CD4-positive, alpha-beta memory T cell (primary cell): ENCODE data around the gene KDM4C. TPM values are rescaled to one million over a fixed set of nuclear protein-coding genes. Genes with fewer than 3 reads are reported as not detected.

ENCODE experiments used
- CTCF ChIA-PET: fragments of 350-600 bp; sonication (Branson Sonifier 250); formaldehyde crosslinking; loops from one replicate; lab custom pipeline; 2021; ENCODE audit warnings: inconsistent platforms; ENCODE audit not compliant: partially characterized antibody; lab: Charles Lee
- POLR2A ChIA-PET: fragments of 350-600 bp; sonication (Branson Sonifier 250); formaldehyde crosslinking; loops from one replicate; lab custom pipeline; 2021; ENCODE audit not compliant: partially characterized antibody; lab: Charles Lee
- DNase-seq, 5 donors: peaks; one replicate each; pipeline versions ENCODE4 v3.0.0 to v3.0.0-alpha.2; 2020 to 2022; ENCODE audit warnings: mixed read lengths in 1 of 5
- H3K27ac ChIP-seq: one replicate; pipeline ENCODE4 v1.7.0; 2013; ENCODE audit warnings: low read depth, low read length
- H3K27me3 ChIP-seq: 2 replicates; pipeline ENCODE4 v1.7.0; 2013; ENCODE audit warnings: mild to moderate bottlenecking, low read length, moderate library complexity; ENCODE audit not compliant: insufficient read depth
- H3K36me3 ChIP-seq: 2 replicates; pipeline ENCODE4 v1.7.0; 2013; ENCODE audit warnings: mild to moderate bottlenecking, low read length, moderate library complexity; ENCODE audit not compliant: insufficient read depth
- H3K4me1 ChIP-seq: 2 replicates; pipeline ENCODE4 v1.7.0; 2013; ENCODE audit warnings: mild to moderate bottlenecking, low read length, moderate library complexity; ENCODE audit not compliant: insufficient read depth
- H3K4me3 ChIP-seq, 2 donors: one replicate each; pipeline ENCODE4 v1.7.0; 2013; ENCODE audit warnings: low read length in 2 of 2, mild to moderate bottlenecking in 1 of 2
- H3K9me3 ChIP-seq, 2 donors: one replicate each; pipeline ENCODE4 v1.7.0; 2013; ENCODE audit warnings: low read length in 2 of 2, control low read depth in 1 of 2; ENCODE audit not compliant: control insufficient read depth in 1 of 2
- H3K27ac Mint-ChIP-seq, 7 donors: one replicate each; pipeline ENCODE4 v1.8.0; 2020 to 2021; ENCODE audit warnings: mixed read lengths in 7 of 7, mild to moderate bottlenecking in 6 of 7, inconsistent platforms in 3 of 7, moderate library complexity in 3 of 7
- H3K27me3 Mint-ChIP-seq, 2 donors: one replicate each; pipeline ENCODE4 v1.8.0; 2020 to 2021; ENCODE audit warnings: mixed read lengths in 2 of 2
- H3K36me3 Mint-ChIP-seq, 2 donors: one replicate each; pipeline ENCODE4 v1.8.0; 2020 to 2021; ENCODE audit warnings: mixed read lengths in 2 of 2, inconsistent platforms in 1 of 2, mild to moderate bottlenecking in 1 of 2
- H3K4me1 Mint-ChIP-seq, 4 donors: one replicate each; pipeline ENCODE4 v1.8.0; 2020 to 2021; ENCODE audit warnings: mixed read lengths in 4 of 4, mild to moderate bottlenecking in 1 of 4
- H3K4me3 Mint-ChIP-seq, 8 donors: one replicate each; pipeline ENCODE4 v1.8.0; 2020 to 2021; ENCODE audit warnings: mixed read lengths in 8 of 8, mild to moderate bottlenecking in 7 of 8, moderate library complexity in 6 of 8, inconsistent platforms in 3 of 8
- H3K9me3 Mint-ChIP-seq, 8 donors: one replicate each; pipeline ENCODE4 v1.8.0; 2020 to 2021; ENCODE audit warnings: mixed read lengths in 8 of 8, mild to moderate bottlenecking in 5 of 8, inconsistent platforms in 3 of 8, moderate library complexity in 1 of 8
- intact Hi-C: fragments of 100-400 bp; cut with micrococcal nuclease; formaldehyde crosslinking; loops from one replicate; pipeline ENCODE4 v1.15.1; 2023
- polyA plus RNA-seq, 2 donors: library from polyadenylated mRNA; unstranded; fragments of 300-500 nt; fragmentation: Illumina TruSeq; gene quantifications; one replicate each; pipeline ENCODE4 v1.2.3, GENCODE V29; 2021
- total RNA-seq, 2 experiments: library from RNA; stranded (reverse); gene quantifications; one replicate each; pipeline ENCODE4 v1.2.3, GENCODE V29; 2021

Gene KDM4C
- total and polyA plus RNA-seq, 4 experiments from 2014 or later: 36.3 to 90.7 (median 58.8) TPM

- Histone ChIP-seq H3K27me3 (no peaks in the 10 kb centered on the region), H3K27ac (no peak overlapping the region), H3K4me3 (no peak overlapping the region), H3K4me1 (no peaks in the 10 kb centered on the region), H3K9me3 (no peaks in the 10 kb centered on the region), H3K36me3 (peaks cover 3% of the 10 kb centered on the region)
- no peaks in the 10 kb centered on the region for H3K27me3 Mint-ChIP-seq
- no peak overlapping the region for H3K27ac Mint-ChIP-seq
- no peak overlapping the region for H3K4me3 Mint-ChIP-seq
- H3K4me1 Mint-ChIP-seq: peaks cover 0 to 6% (median 0%) of the 10 kb centered on the region in 4 donors
- CTCF ChIA-PET: no interaction called here
- intact Hi-C loops: no loop called here
- peaks cover 0 to 16% (median 8%) of the 10 kb centered on the region in 8 donors for H3K9me3 Mint-ChIP-seq
- H3K36me3 Mint-ChIP-seq: peaks cover 63 to 77% of the 10 kb centered on the region in 2 donors
- POLR2A ChIA-PET: no interaction called here
- DNase-seq: no peak
Measured at GRCh38 chr9:7097785-7098752, 340.3 kb downstream of the KDM4C start.

GRCh38 chr9:7103367-7103766 is 345.6 kb downstream of the KDM4C start:
- H3K27ac Mint-ChIP-seq: no peak overlapping the region
- no peak overlapping the region for H3K4me3 ChIP-seq
- peaks cover 0 to 12% (median 8%) of the 10 kb centered on the region in 8 donors for H3K9me3 Mint-ChIP-seq
- no peaks in the 10 kb centered on the region for H3K4me1 ChIP-seq
- no peaks in the 10 kb centered on the region for H3K27me3 ChIP-seq
- peaks cover 69 to 74% of the 10 kb centered on the region in 2 donors for H3K36me3 Mint-ChIP-seq
- CTCF ChIA-PET: no interaction called here
- no peaks in the 10 kb centered on the region for H3K27me3 Mint-ChIP-seq
- H3K27ac ChIP-seq: no peak overlapping the region
- peaks cover 21% of the 10 kb centered on the region for H3K36me3 ChIP-seq
- POLR2A ChIA-PET: no interaction called here
- H3K4me1 Mint-ChIP-seq: peaks cover 0 to 7% (median 4%) of the 10 kb centered on the region in 4 donors
- H3K9me3 ChIP-seq: no peaks in the 10 kb centered on the region
- DNase-seq: no peak
- intact Hi-C loops: no loop called here
- H3K4me3 Mint-ChIP-seq: no peak overlapping the region

GRCh38 chr9:7103771-7104170 is 346.0 kb downstream of the KDM4C start:
- Histone ChIP-seq H3K27ac (no peak overlapping the region), H3K9me3 (no peaks in the 10 kb centered on the region), H3K36me3 (peaks cover 21% of the 10 kb centered on the region), H3K27me3 (no peaks in the 10 kb centered on the region), H3K4me3 (no peak overlapping the region), H3K4me1 (no peaks in the 10 kb centered on the region)
- H3K27ac Mint-ChIP-seq: peak overlapping the region in 1 of 7 donors; percentile 39
- DNase-seq: no peak
- peaks cover 0 to 9% (median 6%) of the 10 kb centered on the region in 8 donors for H3K9me3 Mint-ChIP-seq
- H3K4me3 Mint-ChIP-seq: no peak overlapping the region
- peaks cover 69 to 70% of the 10 kb centered on the region in 2 donors for H3K36me3 Mint-ChIP-seq
- intact Hi-C loops: no loop called here
- peaks cover 0 to 7% (median 2%) of the 10 kb centered on the region in 4 donors for H3K4me1 Mint-ChIP-seq
- no peaks in the 10 kb centered on the region for H3K27me3 Mint-ChIP-seq
- CTCF ChIA-PET: no interaction called here
- POLR2A ChIA-PET: no interaction called here

- POLR2A ChIA-PET: no interaction called here
- Mint-ChIP-seq H3K27me3 (no peaks in the 10 kb centered on the region), H3K4me1 (peaks cover 0 to 7% (median 2%) of the 10 kb centered on the region in 4 donors), H3K4me3 (no peak overlapping the region), H3K9me3 (peaks cover 0 to 2% (median 0%) of the 10 kb centered on the region in 8 donors), H3K36me3 (peaks cover 63 to 68% of the 10 kb centered on the region in 2 donors), H3K27ac (no peak overlapping the region)
- CTCF ChIA-PET: no interaction called here
- Histone ChIP-seq H3K9me3 (no peaks in the 10 kb centered on the region), H3K4me1 (no peaks in the 10 kb centered on the region), H3K27me3 (no peaks in the 10 kb centered on the region), H3K36me3 (peaks cover 25% of the 10 kb centered on the region), H3K27ac (no peak overlapping the region), H3K4me3 (no peak overlapping the region)
- intact Hi-C loops: no loop called here
- no peak for DNase-seq
Measured at GRCh38 chr9:7104625-7105024, 346.9 kb downstream of the KDM4C start.

- no peaks in the 10 kb centered on the region for H3K9me3 ChIP-seq
- Mint-ChIP-seq H3K27me3 (no peaks in the 10 kb centered on the region), H3K9me3 (no peaks in the 10 kb centered on the region), H3K36me3 (peaks cover 67 to 72% of the 10 kb centered on the region in 2 donors), H3K27ac (no peak overlapping the region), H3K4me1 (peaks cover 0 to 7% (median 2%) of the 10 kb centered on the region in 4 donors), H3K4me3 (no peak overlapping the region)
- H3K4me3 ChIP-seq: no peak overlapping the region
- no peaks in the 10 kb centered on the region for H3K4me1 ChIP-seq
- no peaks in the 10 kb centered on the region for H3K27me3 ChIP-seq
- ChIA-PET CTCF (no interaction called here), POLR2A (no interaction called here)
- H3K36me3 ChIP-seq: peaks cover 25% of the 10 kb centered on the region
- DNase-seq: no peak
- H3K27ac ChIP-seq: no peak overlapping the region
- intact Hi-C loops: no loop called here
Measured at GRCh38 chr9:7105095-7105494, 347.3 kb downstream of the KDM4C start.

GRCh38 chr9:7108936-7109335 is 351.2 kb downstream of the KDM4C start:
- H3K9me3 ChIP-seq: no peaks in the 10 kb centered on the region

DNA sequence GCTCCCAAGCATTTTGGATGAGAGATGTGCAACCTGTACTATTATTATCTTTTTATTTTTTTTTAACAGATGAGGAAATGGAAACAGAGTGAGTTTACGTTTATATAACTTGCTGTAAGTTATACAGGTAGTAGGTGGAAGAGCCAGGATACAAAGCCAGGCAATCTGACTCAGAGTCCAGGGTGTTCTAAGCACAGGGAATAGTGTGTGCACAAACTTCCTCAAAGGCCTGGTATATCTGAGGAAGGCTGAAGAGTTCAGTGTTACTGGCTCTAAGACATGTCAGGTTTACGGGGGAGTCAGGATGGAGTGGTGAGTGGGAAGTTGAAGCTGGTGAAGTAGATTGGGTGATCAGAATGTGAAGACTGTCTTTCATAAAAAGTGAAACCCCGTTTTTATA is 353.6 kb downstream of the KDM4C start:
- Histone ChIP-seq H3K27ac (no peak overlapping the region), H3K4me3 (no peak overlapping the region), H3K36me3 (peaks cover 8% of the 10 kb centered on the region), H3K27me3 (no peaks in the 10 kb centered on the region), H3K4me1 (no peaks in the 10 kb centered on the region), H3K9me3 (no peaks in the 10 kb centered on the region)
- H3K4me1 Mint-ChIP-seq: peaks cover 5 to 10% (median 8%) of the 10 kb centered on the region in 4 donors
- peaks cover 61 to 67% of the 10 kb centered on the region in 2 donors for H3K36me3 Mint-ChIP-seq
- H3K27me3 Mint-ChIP-seq: no peaks in the 10 kb centered on the region
- H3K27ac Mint-ChIP-seq: peak overlapping the region in 5 of 7 donors; percentile 2 to 81 (median 74)
- DNase-seq: no peak
- H3K4me3 Mint-ChIP-seq: no peak overlapping the region
- no peaks in the 10 kb centered on the region for H3K9me3 Mint-ChIP-seq
- intact Hi-C loops: no loop called here
- ChIA-PET POLR2A (no interaction called here), CTCF (no interaction called here)

More at GRCh38 chr9:7108936-7109335, 351.2 kb downstream of the KDM4C start:
- H3K4me1 ChIP-seq: no peaks in the 10 kb centered on the region
- intact Hi-C loops: no loop called here
- H3K9me3 Mint-ChIP-seq: no peaks in the 10 kb centered on the region
- no peaks in the 10 kb centered on the region for H3K27me3 Mint-ChIP-seq
- ChIA-PET CTCF (no interaction called here), POLR2A (no interaction called here)
- H3K4me3 Mint-ChIP-seq: no peak overlapping the region
- DNase-seq: no peak
- no peak overlapping the region for H3K27ac Mint-ChIP-seq
- H3K36me3 Mint-ChIP-seq: peaks cover 72 to 76% of the 10 kb centered on the region in 2 donors
- peaks cover 18% of the 10 kb centered on the region for H3K36me3 ChIP-seq
- no peak overlapping the region for H3K4me3 ChIP-seq
- H3K27me3 ChIP-seq: no peaks in the 10 kb centered on the region
- no peak overlapping the region for H3K27ac ChIP-seq
- peaks cover 0 to 11% (median 3%) of the 10 kb centered on the region in 4 donors for H3K4me1 Mint-ChIP-seq
